A673 (cell line): ENCODE results near the gene MSANTD2. TPM values are rescaled to one million over a fixed set of nuclear protein-coding genes. Genes with fewer than 3 reads are reported as not detected.
A peak's percentile ranks its signal among the peaks of the same experiment; 100 is the strongest.

Experiments used
- BruUV-seq: library from RNA; stranded (reverse); fragments of 400-500 nt; replicated peaks from 2 replicates; lab custom pipeline; 2021; lab: Mats Ljungman, UMichigan
- CTCF ChIA-PET: fragments of 300-600 bp; sonication (Branson Sonifier 250); formaldehyde crosslinking; loops from one replicate; lab custom pipeline; 2022; ENCODE audit warnings: antibody characterized with exemption; lab: Charles Lee
- POLR2A ChIA-PET: fragments of 300-600 bp; sonication (Branson Sonifier 250); formaldehyde crosslinking; loops from one replicate; lab custom pipeline; 2022; ENCODE audit warnings: antibody characterized with exemption; ENCODE audit not compliant: low non-redundant PET; lab: Charles Lee
- DNase-seq: peaks from one replicate; pipeline ENCODE4 v3.0.0-alpha.2; 2015; ENCODE audit warnings: low spot score
- H3K27ac ChIP-seq: fragments of 200-600 bp; sonication (generic); 2 replicates; pipeline ENCODE4 v1.5.1; 2016; ENCODE audit warnings: mixed run types, low read depth, mild to moderate bottlenecking, mixed read lengths, antibody characterized with exemption, low read length; ENCODE audit not compliant: poor library complexity, severe bottlenecking
- H3K27me3 ChIP-seq: fragments of 200-600 bp; sonication (generic); replicated peaks from 2 replicates; pipeline ENCODE4 v1.6.1; 2017; ENCODE audit warnings: mixed run types, low read depth, mild to moderate bottlenecking, mixed read lengths, antibody characterized with exemption, low read length; ENCODE audit not compliant: insufficient read depth, poor library complexity
- H3K36me3 ChIP-seq: fragments of 200-600 bp; sonication (generic); 2 replicates; pipeline ENCODE4 v1.6.1; 2016; ENCODE audit warnings: mixed run types, mild to moderate bottlenecking, mixed read lengths, antibody characterized with exemption, low read length; ENCODE audit not compliant: insufficient read depth, poor library complexity, severe bottlenecking
- H3K4me1 ChIP-seq: fragments of 200-600 bp; sonication (generic); 2 replicates; pipeline ENCODE4 v1.6.1; 2017; ENCODE audit warnings: mixed run types, mild to moderate bottlenecking, mixed read lengths, antibody characterized with exemption, low read length; ENCODE audit not compliant: insufficient read depth, poor library complexity, severe bottlenecking
- H3K4me3 ChIP-seq: fragments of 200-600 bp; sonication (generic); 2 replicates; pipeline ENCODE4 v1.5.1; 2016; ENCODE audit warnings: low read depth, mixed run types, mild to moderate bottlenecking, mixed read lengths, low read length; ENCODE audit not compliant: poor library complexity, severe bottlenecking
- H3K9me3 ChIP-seq: fragments of 200-600 bp; sonication (generic); 2 replicates; pipeline ENCODE4 v1.6.1; 2016; ENCODE audit warnings: mixed run types, low read depth, mild to moderate bottlenecking, mixed read lengths, antibody characterized with exemption, low read length; ENCODE audit not compliant: poor library complexity, severe bottlenecking
- EZH2 ChIP-seq: fragments of 200-600 bp; sonication (generic); IDR thresholded peaks from 2 replicates; pipeline ENCODE4 v1.6.1; 2017; ENCODE audit warnings: borderline replicate concordance, low read depth, mild to moderate bottlenecking, mixed read lengths, antibody characterized with exemption, low read length; ENCODE audit not compliant: poor library complexity, severe bottlenecking
- intact Hi-C: fragments of 100-400 bp; cut with micrococcal nuclease; formaldehyde crosslinking; loops from one replicate; pipeline ENCODE4 v1.10.0; 2022; ENCODE audit not compliant: unreplicated experiment
- total RNA-seq: library from RNA; stranded (reverse); gene quantifications from 2 replicates; pipeline ENCODE4 v1.2.3, GENCODE V29; 2021
- TF ChIP-seq, protein P1 (sequence below): fragments of 300-800, 200-600 bp; sonication (generic); conservative IDR thresholded peaks from 2 replicates; pipeline ENCODE4 v1.5.1; 2017; ENCODE audit warnings: low read depth, mild to moderate bottlenecking, antibody characterized with exemption, low read length, moderate library complexity, mixed read lengths

The MSANTD2 gene
- total RNA-seq, 1 experiment from 2014 or later, result 33.3 TPM

DNA sequence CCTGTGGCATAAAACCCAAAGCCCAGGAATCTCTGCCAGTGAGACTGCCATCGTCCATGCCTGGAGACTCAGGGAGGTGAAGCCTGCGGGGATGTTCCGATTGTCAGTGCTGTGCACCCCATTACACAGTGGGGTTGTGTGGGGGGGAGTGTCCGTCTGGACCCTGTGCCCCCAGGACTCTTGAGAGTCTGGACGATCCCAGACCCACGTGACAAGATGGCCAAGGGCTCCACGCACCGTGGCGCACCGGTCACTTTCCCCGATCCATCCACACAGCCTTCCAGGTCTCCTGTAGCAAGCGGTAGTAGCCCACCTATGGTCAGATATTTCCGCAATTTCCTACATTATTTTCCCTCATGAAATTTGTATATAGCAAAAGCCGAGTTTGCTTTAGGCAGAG is 81.4 kb downstream of the MSANTD2 start:
- no TSS peak for BruUV-seq
- TF ChIP-seq EZH2, result no peak
- TF ChIP-seq, protein P1, sequence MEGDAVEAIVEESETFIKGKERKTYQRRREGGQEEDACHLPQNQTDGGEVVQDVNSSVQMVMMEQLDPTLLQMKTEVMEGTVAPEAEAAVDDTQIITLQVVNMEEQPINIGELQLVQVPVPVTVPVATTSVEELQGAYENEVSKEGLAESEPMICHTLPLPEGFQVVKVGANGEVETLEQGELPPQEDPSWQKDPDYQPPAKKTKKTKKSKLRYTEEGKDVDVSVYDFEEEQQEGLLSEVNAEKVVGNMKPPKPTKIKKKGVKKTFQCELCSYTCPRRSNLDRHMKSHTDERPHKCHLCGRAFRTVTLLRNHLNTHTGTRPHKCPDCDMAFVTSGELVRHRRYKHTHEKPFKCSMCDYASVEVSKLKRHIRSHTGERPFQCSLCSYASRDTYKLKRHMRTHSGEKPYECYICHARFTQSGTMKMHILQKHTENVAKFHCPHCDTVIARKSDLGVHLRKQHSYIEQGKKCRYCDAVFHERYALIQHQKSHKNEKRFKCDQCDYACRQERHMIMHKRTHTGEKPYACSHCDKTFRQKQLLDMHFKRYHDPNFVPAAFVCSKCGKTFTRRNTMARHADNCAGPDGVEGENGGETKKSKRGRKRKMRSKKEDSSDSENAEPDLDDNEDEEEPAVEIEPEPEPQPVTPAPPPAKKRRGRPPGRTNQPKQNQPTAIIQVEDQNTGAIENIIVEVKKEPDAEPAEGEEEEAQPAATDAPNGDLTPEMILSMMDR, result no peak
- Histone ChIP-seq H3K4me3 (peak overlapping the region; percentile 36), H3K9me3 (no peaks in the 10 kb centered on the region), H3K27me3 (no peaks in the 10 kb centered on the region), H3K36me3 (no peaks in the 10 kb centered on the region), H3K27ac (no peak overlapping the region), H3K4me1 (peaks cover 34% of the 10 kb centered on the region)
- DNase-seq, result no peak
- ChIA-PET CTCF (no interaction called here), POLR2A (no interaction called here)
- intact Hi-C loops, result no loop called here

DNA sequence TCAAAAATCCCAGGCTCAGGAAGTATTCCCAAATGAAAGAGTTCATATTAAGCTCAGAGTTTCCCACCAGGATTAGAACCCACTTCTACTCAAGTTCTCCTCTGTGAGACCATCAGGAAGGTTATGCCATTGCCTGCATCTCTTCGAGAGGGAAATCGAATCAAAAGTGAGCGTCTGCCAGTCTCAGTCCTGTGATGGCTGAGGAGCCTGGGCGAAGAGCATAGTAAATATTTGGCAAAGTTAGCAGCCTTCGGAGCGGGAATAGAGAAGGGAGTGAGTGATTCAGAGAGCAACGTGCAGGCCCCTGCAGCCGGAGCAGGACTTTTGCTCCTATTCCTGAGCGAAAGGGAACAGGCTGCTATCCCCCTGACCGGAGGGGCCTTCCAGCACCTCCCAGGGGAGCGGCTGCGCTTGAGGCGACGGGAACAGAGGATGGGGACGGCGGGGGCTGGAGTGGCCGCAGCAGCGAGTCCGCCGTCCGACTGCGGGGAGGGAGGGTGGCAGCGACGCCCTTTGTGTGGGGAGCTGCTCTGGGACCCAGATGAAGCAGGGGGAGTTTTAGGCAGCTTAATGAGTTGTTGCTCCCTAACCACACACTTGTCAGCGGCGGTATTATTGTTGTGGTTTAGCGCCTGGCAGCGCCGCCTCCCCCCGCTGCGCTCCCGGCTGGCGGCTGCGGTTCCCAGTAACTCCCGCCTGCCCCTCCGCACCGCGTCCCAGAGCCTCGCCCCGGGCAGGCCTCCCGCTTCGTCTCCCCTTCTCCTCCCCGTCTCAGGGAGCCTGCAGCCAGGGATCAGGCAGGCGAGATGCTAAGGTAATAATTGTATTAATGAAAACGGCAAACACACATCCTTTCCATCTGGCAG is 82.2 kb downstream of the MSANTD2 start:
- DNase-seq, result peak; percentile 65
- ChIA-PET POLR2A (no interaction called here), CTCF (no interaction called here)
- TF ChIP-seq, protein P1, result no peak
- no peak for TF ChIP-seq EZH2
- no peaks in the 10 kb centered on the region for H3K9me3 ChIP-seq
- BruUV-seq, result no TSS peak
- no peaks in the 10 kb centered on the region for H3K36me3 ChIP-seq
- H3K4me3 ChIP-seq, result peak overlapping the region; percentile 36
- intact Hi-C loops, result no loop called here
- H3K27ac ChIP-seq, result no peak overlapping the region
- no peaks in the 10 kb centered on the region for H3K27me3 ChIP-seq
- H3K4me1 ChIP-seq, result peaks cover 27% of the 10 kb centered on the region

DNA sequence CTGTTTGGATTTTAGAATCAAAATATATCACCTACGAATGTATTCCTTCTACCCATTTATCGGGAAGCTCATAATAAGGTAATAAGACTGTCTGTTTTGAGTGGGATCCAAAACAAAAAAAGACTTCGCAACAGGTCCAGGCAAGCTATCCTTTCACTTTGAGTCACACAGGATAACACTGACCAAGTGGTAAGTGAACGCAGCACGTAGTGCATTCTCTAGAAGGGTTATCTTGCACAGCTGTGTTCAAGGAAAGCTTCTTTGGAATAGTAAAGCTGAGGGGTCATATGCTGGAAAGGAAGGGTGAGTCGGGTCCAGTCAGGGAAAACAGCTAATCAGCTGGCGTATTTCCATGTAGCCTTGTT is 82.8 kb downstream of the MSANTD2 start:
- no peaks in the 10 kb centered on the region for H3K27me3 ChIP-seq
- ChIA-PET POLR2A (no interaction called here), CTCF (no interaction called here)
- no peak overlapping the region for H3K4me3 ChIP-seq
- no peak overlapping the region for H3K27ac ChIP-seq
- peaks cover 22% of the 10 kb centered on the region for H3K4me1 ChIP-seq
- H3K36me3 ChIP-seq, result no peaks in the 10 kb centered on the region
- TF ChIP-seq, protein P1, result no peak
- TF ChIP-seq EZH2, result no peak
- DNase-seq, result no peak
- no TSS peak for BruUV-seq
- H3K9me3 ChIP-seq, result no peaks in the 10 kb centered on the region
- intact Hi-C loops, result no loop called here
